AG08396 (cell line): ENCODE data around the gene CCR9.

Experiments used
- DNase-seq: peaks from one replicate; pipeline ENCODE4 v3.0.0; 2012; ENCODE audit warnings: low spot score, mixed read lengths

The CCR9 gene

DNA sequence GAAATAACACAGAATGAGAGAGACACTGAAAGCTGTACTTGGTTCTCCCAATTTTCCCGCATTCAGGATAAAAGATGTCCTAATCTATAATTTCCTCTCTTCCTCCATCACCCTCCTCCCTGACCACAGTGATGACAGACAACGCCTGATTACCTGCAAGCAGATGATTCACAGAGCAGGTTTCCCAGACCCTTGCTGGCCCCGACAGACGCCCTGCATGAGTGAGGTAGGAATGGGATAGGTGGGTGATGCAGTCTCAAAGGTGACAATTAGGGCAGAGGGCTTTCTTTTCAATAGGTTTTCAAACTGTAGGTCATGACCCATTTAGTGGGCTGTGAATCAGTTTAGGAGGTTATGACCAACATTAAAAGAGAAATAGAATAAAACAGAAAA is 51.7 kb downstream of the CCR9 start:
- no peak for DNase-seq

DNA sequence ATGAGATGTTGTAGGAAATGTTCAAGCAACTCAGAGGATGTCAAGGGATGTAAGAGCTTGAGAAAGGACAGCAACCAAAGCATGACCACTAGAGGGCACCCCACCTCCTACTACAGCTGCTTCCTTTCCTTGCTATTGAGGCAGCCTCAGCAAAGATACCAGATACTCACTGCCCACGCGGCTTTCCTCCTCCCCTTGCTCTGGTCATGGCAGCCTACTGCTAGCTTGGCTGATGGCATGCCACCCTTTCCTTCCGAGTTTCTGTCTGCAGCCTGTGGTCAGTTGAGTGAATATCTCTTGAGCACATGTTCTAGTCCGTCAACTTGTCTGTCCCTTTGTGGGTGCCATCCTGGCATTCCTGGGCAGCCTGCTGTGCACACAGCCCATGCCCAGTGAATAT is 52.5 kb downstream of the CCR9 start:
- DNase-seq = peak; percentile 73

DNA sequence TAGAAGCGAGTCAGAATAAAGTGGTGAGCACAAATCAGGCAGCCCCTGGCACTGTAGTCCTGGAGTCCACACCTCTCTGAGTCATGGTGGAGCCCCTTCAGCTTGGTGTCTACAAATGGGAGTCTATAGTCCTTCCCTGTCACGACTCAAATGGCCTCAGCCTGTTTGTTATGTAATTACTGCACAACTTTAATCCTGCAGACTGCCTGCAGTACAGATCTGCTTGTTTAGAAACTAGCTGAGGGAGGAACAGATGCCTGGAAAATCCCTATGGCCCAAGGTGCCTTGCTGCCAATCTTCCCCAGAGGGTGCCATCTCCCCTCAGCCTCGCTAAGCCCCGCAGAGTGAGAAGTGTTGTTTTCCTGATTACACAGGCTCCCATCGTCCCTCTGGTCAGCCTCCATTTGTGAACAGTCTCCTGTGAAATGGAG is 53.0 kb downstream of the CCR9 start:
- no peak for DNase-seq

DNA sequence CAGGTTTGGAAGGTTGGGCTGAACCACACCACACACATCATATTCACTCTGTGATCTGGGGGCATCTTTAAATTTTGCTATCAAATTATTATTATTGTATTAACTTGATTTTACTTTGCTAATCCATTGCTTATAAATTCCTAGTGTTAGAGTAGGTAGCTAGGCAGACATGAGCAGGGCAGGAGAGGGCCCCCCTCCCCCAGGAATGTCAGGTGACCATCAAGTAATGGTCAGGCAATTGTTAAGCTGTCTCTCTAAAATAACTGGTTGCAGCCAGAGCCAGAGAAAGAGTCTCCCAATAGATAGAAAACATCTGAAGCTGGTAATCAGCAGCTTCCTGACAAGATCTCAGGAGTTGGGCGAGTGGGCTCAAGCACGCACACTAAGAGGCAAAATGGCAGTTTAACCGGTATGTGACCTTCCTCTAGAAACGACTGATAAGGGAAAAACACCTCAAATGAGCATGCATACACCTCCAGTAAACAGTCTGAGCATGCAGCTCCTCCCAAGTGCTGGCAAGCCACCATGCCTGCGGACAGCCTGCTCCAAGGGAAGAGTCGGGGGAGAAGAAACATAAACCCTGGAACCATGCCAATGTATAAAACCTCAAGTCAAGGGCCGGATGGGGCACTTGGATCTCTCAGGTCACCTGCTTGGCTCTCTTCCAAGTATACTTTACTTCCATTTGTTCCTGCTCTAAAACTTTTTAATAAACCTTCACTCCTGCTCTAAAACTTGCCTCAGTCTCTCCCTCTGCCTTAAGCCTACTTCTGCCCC is 53.8 kb downstream of the CCR9 start:
- DNase-seq = no peak

DNA sequence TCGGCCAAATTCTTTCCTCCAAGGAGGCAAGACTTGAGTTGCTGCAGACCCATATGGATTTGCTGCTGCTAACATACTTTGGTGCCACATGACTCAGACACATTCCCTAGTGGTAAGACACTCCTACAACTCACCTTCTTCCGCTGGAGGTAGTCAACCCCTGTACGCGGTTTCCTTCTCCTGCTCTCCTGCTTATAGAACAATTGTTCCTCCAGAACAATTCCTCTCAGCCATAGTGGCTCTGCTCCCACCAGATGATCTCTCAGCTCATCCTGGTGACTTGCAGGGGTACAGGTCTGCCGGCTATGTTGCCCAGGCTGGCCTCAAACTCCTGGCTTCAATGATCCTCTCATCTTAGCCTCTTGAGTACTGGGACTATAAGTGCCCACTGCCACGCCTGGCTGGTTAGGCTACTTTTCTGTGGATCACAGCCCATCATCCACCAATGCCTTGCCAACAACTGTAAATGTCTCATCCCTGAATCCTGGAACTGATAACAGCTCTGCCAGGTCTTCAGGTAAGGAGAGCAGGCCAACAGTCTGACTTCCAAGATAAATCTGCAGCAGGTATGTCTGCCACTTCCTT is 54.5 kb downstream of the CCR9 start:
- DNase-seq = no peak

DNA sequence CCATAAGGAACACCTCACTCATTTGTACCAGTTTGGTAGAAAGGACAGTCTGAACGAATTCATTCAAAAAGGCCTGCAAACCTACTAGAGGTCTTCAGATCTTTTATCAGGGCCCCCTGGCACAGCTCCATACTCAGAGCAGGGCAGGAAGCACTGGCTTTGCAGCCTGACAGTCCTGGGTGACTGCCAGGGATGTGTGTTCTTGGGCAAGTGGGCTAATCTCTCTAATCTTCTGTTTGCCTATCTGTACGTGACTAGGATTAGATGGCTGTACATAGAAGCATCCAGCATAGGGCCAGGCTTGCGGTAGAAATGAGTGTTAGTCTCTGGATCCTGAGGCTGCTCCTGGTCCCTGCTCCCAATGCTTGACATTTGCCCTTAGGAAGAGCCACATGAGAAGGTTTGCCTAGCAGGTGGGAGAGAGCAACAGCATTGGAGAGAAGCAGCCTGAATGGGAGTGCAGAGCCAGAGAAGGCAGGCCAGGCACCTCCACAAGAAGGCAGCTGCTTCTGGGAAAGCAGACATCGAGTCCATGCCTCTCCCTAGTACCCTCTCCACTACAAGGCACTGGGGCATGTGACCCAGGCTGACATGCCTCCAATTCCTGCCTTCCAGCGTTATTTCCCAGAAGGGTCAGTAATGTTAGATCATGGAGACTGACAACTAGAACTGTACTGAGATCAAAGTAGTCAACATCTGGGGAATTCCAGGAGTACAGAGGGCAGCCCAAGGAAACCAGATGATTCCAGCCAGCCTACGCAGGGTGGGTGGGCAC is 55.9 kb downstream of the CCR9 start:
- DNase-seq = no peak

DNA sequence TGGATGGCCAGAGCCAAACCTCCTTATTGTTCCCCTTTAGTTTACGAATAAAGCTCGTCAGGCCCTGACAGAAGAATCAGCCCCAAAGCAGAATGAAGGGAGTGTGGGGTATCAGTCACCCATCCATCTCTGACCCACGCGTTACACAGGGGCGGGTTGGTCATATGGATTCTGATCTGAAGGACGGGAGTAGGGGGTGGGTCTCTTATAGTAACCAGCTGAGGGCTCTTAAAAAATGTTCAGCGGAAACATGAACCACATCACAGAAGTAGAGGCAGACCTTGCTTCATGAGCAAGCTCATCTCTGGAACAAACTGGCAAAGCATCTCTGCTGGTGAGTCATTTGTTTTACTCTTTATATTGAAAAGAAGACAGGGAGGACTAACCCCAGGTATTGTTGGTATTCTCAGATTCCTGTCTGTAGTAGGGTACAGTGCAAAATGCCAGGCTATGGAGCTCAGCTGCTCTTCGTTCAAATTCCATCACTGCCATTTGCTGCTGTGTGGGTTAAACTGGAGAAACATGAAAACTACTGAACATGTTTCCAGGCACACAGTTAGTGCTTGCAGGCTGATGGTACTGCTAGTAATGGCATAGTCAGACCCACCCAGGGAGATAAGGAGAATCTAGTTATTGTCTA is 57.0 kb downstream of the CCR9 start, which contains the start of gene CXCR6:
TSS of gene CXCR6 (plus strand) at position 258 of the 640 bp plus-strand sequence. CDS start 3,018 bp downstream, outside the sequence.
- no peak for DNase-seq

DNA sequence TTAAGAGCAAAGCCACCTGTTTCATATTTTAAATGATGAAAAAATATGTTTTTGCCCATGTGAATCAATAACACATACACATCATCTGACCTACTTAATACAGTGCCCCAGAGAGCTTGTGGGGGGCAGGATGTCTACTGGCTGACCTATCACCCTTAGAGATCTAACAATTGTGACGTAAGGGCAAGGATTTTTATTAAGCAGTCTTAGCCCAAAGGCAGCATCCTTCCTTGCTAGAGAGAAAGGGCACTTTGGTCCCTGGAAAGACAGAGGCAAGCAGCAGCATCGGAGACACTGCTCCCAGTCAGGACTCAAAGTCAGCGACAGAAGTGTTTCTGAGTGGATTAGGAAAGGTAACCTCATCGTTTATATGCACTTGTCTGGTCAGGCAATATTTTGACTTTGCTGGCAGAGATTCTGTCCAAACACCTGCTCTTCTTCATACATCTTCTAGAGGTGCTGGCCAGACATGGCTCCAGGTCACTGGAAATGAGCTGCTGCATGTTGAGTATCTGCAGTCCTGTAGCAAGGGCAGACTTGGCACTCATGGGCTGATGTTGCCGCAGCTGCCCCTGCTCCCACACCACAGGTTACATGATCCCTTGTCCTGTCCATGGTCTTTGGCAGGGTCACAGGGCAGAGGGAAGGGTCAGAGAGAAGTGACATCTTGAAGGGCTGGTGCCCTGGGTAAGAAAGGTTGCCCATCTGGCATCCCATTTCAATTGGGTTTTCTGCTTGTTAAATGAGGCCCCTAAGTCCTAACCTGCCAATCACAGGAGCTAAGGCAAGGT is 58.7 kb downstream of the CCR9 start:
- no peak for DNase-seq

DNA sequence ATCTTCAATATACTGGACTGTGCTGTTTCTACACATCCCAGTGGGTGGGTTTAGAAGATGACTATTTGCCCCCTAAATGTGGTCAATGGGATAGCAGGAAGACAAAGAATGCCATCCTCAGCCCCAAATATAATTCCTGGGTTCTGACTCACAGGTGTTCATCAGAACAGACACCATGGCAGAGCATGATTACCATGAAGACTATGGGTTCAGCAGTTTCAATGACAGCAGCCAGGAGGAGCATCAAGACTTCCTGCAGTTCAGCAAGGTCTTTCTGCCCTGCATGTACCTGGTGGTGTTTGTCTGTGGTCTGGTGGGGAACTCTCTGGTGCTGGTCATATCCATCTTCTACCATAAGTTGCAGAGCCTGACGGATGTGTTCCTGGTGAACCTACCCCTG is 60.0 kb downstream of the CCR9 start:
- no peak for DNase-seq

DNA sequence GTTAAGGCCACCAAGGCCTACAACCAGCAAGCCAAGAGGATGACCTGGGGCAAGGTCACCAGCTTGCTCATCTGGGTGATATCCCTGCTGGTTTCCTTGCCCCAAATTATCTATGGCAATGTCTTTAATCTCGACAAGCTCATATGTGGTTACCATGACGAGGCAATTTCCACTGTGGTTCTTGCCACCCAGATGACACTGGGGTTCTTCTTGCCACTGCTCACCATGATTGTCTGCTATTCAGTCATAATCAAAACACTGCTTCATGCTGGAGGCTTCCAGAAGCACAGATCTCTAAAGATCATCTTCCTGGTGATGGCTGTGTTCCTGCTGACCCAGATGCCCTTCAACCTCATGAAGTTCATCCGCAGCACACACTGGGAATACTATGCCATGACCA is 60.5 kb downstream of the CCR9 start:
- no peak for DNase-seq

DNA sequence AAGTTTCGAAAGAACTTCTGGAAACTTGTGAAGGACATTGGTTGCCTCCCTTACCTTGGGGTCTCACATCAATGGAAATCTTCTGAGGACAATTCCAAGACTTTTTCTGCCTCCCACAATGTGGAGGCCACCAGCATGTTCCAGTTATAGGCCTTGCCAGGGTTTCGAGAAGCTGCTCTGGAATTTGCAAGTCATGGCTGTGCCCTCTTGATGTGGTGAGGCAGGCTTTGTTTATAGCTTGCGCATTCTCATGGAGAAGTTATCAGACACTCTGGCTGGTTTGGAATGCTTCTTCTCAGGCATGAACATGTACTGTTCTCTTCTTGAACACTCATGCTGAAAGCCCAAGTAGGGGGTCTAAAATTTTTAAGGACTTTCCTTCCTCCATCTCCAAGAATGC is 61.0 kb downstream of the CCR9 start:
- no peak for DNase-seq

DNA sequence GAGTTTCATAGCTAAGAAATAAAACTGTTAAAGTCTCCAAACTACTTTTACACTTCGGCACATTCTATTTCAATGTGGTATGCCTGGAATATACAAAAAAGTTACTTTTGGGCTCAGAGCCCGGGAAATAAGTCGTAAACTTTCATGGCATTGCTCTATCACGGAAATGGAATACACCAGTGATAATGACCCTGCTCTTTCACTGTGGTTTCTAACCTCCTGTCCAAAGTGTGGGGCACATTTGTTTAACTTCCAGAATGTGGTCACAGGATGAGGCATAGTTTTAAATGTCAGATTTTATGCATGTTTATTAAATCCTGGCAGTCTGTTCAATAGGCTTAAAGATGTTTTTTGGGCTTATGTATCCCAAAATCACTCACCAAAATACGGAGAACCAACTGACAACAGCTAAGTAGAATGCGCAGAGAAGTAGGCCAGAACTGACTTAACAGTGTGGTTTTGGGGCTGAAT is 62.0 kb downstream of the CCR9 start:
- peak; percentile 79 for DNase-seq

DNA sequence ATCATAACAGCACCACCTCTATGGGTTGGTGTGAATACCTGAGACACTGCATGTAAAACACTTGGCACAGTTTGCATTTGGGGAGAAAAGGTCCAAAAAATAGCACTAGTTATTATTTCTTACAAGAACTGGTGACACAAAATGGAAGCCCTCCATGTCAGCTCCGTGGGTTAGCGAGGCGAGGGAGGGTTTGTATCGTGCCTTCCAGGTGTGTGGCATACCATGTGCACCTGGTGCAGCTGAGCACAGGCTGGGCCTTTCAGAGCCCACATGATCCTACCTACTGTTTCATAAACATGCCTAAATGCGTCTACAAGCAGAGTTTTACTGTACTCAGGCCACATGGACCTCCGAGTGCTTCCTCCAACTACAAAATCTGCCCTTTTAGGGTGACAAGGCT is 62.5 kb downstream of the CCR9 start:
- DNase-seq = no peak

DNA sequence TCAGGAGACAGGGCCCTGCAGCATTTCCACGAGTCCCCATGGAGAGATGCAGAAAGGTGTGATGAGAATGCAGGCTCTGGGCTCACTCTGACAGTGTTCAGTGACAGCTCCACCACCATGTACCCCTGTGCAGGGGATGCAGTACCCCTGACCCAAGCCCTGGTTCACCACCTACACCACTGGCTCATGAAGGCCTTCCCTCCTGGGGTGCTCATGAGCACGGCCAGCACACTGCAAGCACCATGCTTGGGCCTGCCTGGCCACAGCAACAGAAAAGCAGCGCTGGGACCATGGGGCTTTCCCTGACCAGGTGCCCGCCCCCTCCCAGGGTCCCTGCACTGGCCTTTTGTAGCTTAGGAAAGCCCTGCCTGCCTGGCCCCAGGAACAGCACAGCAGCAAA is 63.1 kb downstream of the CCR9 start:
- DNase-seq = no peak

DNA sequence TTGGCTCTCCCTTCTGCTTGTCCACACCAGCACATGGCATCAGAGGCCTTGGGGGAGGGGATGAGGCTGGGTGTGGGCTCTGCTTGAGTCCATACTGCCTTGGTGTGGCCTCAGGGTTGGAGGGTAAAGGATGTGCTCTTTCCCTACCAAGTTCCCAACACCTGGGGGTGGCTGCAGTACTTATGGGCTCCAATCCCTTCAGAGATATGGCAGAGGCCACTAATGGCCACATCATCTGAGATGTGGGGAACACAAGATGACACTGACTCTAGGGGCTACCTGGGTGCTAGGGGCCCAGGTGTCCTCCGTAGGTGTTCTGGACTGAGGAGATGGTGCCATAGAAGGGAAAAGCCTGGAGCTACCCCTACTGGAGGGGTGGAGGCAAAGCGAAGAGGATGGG is 63.8 kb downstream of the CCR9 start:
- DNase-seq = no peak

DNA sequence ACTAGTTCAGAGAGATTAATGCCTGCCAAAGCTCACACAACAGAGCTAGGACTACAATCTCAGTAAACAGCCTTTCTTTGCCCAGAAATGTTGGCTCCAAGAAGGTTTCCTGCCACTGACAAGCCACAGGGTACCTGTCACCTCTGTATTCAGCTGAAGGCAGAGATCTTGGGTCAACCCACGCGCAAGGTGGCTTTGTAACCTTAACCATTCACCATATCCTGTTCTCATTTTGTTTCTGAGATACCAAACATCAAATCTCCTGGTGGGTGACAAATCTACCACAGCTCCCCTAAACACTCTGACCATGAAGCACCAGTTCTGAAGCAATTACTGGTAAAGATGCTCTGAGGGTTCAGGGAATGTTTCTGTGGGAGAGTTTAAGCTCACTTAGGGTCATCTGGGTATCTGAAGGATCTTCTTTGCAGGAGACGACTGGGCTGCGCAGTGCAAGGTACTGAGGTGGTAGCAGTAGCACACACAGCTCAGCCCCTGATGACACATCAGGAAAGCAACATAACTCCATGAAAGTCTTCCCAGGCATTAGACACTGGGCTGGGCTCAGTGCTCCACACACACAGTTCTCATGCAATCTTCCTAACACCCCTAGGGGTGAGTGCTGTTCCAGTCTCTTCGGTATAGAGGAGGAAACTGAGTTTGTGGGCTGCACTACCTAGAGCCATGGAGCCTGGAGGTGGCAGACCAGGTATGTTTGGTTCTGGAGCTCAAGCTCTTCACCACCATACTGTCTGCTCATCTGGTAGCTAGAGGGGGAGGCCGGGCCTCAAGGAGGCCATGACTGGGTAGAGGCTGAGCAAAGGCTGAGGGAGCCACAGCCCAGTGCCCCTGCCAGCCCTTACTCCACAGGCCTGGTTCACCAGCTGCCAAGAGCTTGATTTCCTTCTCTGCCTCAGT is 64.6 kb downstream of the CCR9 start:
- no peak for DNase-seq

DNA sequence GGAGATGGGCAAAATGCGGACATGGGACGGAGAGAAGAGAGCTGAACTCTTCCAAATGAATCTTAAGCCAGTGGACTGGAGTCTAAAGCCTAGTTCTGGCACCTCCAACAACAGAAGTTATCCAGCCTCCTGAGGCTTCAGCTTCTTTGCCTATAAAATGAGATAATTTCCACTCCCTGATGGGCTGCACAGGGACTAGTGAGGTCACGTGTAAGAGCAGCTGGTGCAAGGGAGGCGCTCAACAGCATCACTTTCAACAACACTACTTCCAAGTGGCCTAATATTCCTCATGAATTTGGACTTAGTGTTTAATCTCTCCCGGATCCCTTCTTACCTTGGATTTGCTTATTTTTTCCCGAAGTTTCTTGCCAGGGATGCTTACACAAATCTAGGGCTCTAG is 65.6 kb downstream of the CCR9 start:
- DNase-seq = no peak

DNA sequence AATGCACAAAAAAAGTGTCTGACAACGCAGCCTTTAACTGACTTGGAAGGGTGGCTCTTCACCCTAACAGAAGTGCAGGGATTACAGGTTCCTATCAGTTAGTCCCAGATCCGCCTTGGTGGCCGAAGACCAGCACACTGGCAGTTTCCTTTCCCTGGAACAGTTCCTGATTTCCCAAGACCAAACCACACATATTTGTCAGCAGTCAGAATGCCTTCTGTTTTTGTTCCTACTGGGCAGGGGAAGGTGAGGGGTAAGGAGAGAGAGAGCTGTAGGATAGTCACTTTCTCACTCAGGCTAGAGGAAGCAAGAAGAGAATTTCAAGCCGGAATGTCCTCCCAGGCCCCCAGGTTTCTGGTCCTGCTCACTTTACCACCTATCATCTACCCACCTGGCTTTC is 66.1 kb downstream of the CCR9 start:
- DNase-seq = no peak
